Coronary artery (tissue), 2 donors: Measurements from ENCODE around the gene MTHFD1.
"Not testable (repeated sequence)": the region's sequence is repeated elsewhere in the genome, so short reads cannot be mapped to it uniquely, and the experiment has no call there.

Experiments
- DNase-seq: peaks from one replicate; pipeline ENCODE4 v3.0.0-alpha.2; 2017; ENCODE audit warnings: low spot score
- H3K27ac ChIP-seq, 2 donors: fragments of 200-600 bp; sonication (generic); one replicate each; pipeline ENCODE4 v1.5.1; 2016 to 2019
- H3K4me3 ChIP-seq: fragments of 200-600 bp; sonication (generic); 2 replicates; pipeline ENCODE4 v1.5.1; 2016; ENCODE audit warnings: mild to moderate bottlenecking, moderate library complexity
- CTCF ChIP-seq: fragments of 200-600 bp; sonication (generic); IDR thresholded peaks from one replicate; pipeline ENCODE4 v1.5.1; 2019; ENCODE audit warnings: antibody characterized with exemption

The MTHFD1 gene

GRCh38 chr14:64364907-64365306 is 23.2 kb upstream of the MTHFD1 start:
- no peak for TF ChIP-seq CTCF
- H3K27ac ChIP-seq: no peak overlapping the region
- no peak overlapping the region for H3K4me3 ChIP-seq
- DNase-seq: no peak

GRCh38 chr14:64365358-64365889 is 22.7 kb upstream of the MTHFD1 start:
- not testable (repeated sequence) for DNase-seq, H3K4me3 ChIP-seq, H3K27ac ChIP-seq

- Histone ChIP-seq H3K27ac (no peak overlapping the region), H3K4me3 (no peak overlapping the region)
- no peak for DNase-seq
- TF ChIP-seq CTCF: no peak
Observed at GRCh38 chr14:64369201-64369600, 19.0 kb upstream of the MTHFD1 start.

GRCh38 chr14:64387232-64387781 is 846 bp upstream of the MTHFD1 start:
- H3K4me3 ChIP-seq: peak overlapping the region; percentile 84
- TF ChIP-seq CTCF: no peak
- peak overlapping the region; percentile 83 to 98 for H3K27ac ChIP-seq
- no peak for DNase-seq

- DNase-seq: no peak
- H3K4me3 ChIP-seq: peak overlapping the region; percentile 84
- peak overlapping the region; percentile 83 to 98 for H3K27ac ChIP-seq
Observed at GRCh38 chr14:64388533-64389285, 556 bp downstream of the MTHFD1 start.

GRCh38 chr14:64391113-64391725 is 3.1 kb downstream of the MTHFD1 start:
- TF ChIP-seq CTCF: no peak
- Histone ChIP-seq H3K4me3 (no peak overlapping the region), H3K27ac (no peak overlapping the region)
- DNase-seq: no peak

More at GRCh38 chr14:64388533-64389285, 556 bp downstream of the MTHFD1 start:
- no peak for TF ChIP-seq CTCF

- no peak overlapping the region for H3K27ac ChIP-seq
- TF ChIP-seq CTCF: no peak
- DNase-seq: no peak
- no peak overlapping the region for H3K4me3 ChIP-seq
Observed at GRCh38 chr14:64391986-64392385, 3.8 kb downstream of the MTHFD1 start.

GRCh38 chr14:64393189-64393726 is 5.1 kb downstream of the MTHFD1 start:
- H3K27ac ChIP-seq, H3K4me3 ChIP-seq: not testable (repeated sequence)

More at GRCh38 chr14:64393189-64393726, 5.1 kb downstream of the MTHFD1 start:
- DNase-seq: not testable (repeated sequence)
